Mucosa of descending colon (tissue), 3 donors: ENCODE data around the gene CEACAM7. TPM values are rescaled to one million over a fixed set of nuclear protein-coding genes. Genes with fewer than 3 reads are reported as not detected.

Source experiments
- ATAC-seq: fragments of 200-7000 bp; cut with Tn5 transposase; one replicate; pipeline ENCODE4 v1.9.1; 2020; ENCODE audit warnings: mild to moderate bottlenecking, moderate library complexity
- DNase-seq, 3 donors: peaks; one replicate each; pipeline ENCODE4 v3.0.0-alpha.2; 2020
- H3K36me3 ChIP-seq: fragments of 200-600 bp; one replicate; pipeline ENCODE4 v1.8.0; 2021; ENCODE audit warnings: low read depth, mild to moderate bottlenecking
- H3K4me1 ChIP-seq: fragments of 200-600 bp; one replicate; pipeline ENCODE4 v1.8.0; 2021; ENCODE audit warnings: low read depth, mild to moderate bottlenecking
- H3K4me3 ChIP-seq: fragments of 200-600 bp; one replicate; pipeline ENCODE4 v1.8.0; 2021; ENCODE audit warnings: mild to moderate bottlenecking
- H3K9me3 ChIP-seq: fragments of 200-600 bp; one replicate; pipeline ENCODE4 v1.8.0; 2021; ENCODE audit warnings: mild to moderate bottlenecking
- CTCF ChIP-seq: fragments of 200-600 bp; IDR thresholded peaks from one replicate; pipeline ENCODE4 v1.8.0; 2022; ENCODE audit warnings: antibody characterized with exemption, mild to moderate bottlenecking
- intact Hi-C, 2 donors: fragments of 100-400 bp; cut with DNase I in 1 of 2; cut with micrococcal nuclease in 1 of 2; formaldehyde crosslinking; loops; one replicate each; pipeline versions ENCODE4 v1.11.0 to v1.11.1; 2022; cut with DNase I, micrococcal nuclease
- long read RNA-seq, 2 donors: library from polyadenylated mRNA; unstranded; transcript quantifications; one replicate each; pipeline ENCODE4 v2.0.0, GENCODE V29; 2019 to 2021
- total RNA-seq, 3 donors: library from RNA; stranded (reverse); fragmentation: NEBNext Ultra II Directional in 2 of 3; extraction: Animal tissue kit (Norgen Biotek cat#: 25700) in 2 of 3; gene quantifications; one replicate each; pipeline versions ENCODE4 v1.2.1 to v1.2.4, GENCODE V29; 2021 to 2023
- donor health status: DM: no; HTN: no; CAD: no; lungs with moderate emphysema.
- donor health status: DM: no; HTN: no; CAD: no.
- donor health status: DM: no; HTN: yes; CAD: no.

CEACAM7 gene
- 1,000 to 10,000 TPM in 2 of 3 donors, 100 to 1,000 TPM in 1; 753 to 3,639 (median 2,117) TPM for total RNA-seq
- long read RNA-seq, donor 1, transcript CEACAM7-201 (5 exons, 2,489 nt): minor isoform, 174 of 1,153 reads
- long read RNA-seq, donor 1, transcript CEACAM7-202 (5 exons, 1,236 nt): major isoform, 790 of 1,153 reads
- long read RNA-seq, donor 1, partial matches to known transcripts: 142 of 1,153 reads
- long read RNA-seq, donor 1, other reads (novel, unspliced or antisense): 47 of 1,153 reads
- long read RNA-seq, donor 2, transcript CEACAM7-201 (5 exons, 2,489 nt): minor isoform, 132 of 1,137 reads
- long read RNA-seq, donor 2, transcript CEACAM7-202 (5 exons, 1,236 nt): major isoform, 603 of 1,137 reads
- long read RNA-seq, donor 2, partial matches to known transcripts: 249 of 1,137 reads
- long read RNA-seq, donor 2, other reads (novel, unspliced or antisense): 153 of 1,137 reads

DNA sequence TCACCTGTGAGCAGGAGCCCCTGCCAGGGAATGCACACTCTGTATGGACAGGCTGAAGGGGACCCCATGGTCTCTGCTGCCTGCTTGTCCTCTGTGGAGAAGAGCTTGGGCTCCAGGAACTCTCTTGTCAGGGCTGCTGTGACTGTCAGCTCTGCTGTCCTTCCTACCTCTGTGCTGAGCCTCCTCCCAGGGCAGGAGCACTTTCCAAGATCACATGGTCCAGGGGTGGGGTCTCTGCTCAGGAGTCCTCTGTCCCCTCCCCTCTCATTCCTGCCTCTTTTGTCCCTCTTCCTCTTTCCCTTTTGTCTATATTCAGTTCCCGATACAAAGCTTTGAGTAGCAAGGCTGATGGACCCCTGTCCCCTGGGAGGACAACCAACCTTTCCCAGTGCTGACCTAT is at the start of gene CEACAM7:
Gene CEACAM7, minus strand, starts transcription at position 173 of the 400 bp plus-strand sequence. Its CDS starts 105 bp downstream, at position 68.
- DNase-seq: peak in 1 of 3 donors; percentile 73

GRCh38 chr19:41735071-41735600 is 47.1 kb upstream of the CEACAM7 start:
- Histone ChIP-seq H3K36me3 (no peaks in the 10 kb centered on the region), H3K4me3 (no peak overlapping the region), H3K4me1 (peaks cover 29% of the 10 kb centered on the region), H3K9me3 (no peaks in the 10 kb centered on the region)
- DNase-seq (no peak), ATAC-seq (peak; percentile 47)
- intact Hi-C loops: no loop called here
- no peak for TF ChIP-seq CTCF

More for the DNA sequence above, at the start of gene CEACAM7:
- ATAC-seq: peak; percentile 82
- Histone ChIP-seq H3K4me1 (no peaks in the 10 kb centered on the region), H3K36me3 (no peaks in the 10 kb centered on the region), H3K4me3 (no peak within 1 kb of the TSS), H3K9me3 (no peaks in the 10 kb centered on the region)
- intact Hi-C loops: no loop called here
- no peak for TF ChIP-seq CTCF

DNA sequence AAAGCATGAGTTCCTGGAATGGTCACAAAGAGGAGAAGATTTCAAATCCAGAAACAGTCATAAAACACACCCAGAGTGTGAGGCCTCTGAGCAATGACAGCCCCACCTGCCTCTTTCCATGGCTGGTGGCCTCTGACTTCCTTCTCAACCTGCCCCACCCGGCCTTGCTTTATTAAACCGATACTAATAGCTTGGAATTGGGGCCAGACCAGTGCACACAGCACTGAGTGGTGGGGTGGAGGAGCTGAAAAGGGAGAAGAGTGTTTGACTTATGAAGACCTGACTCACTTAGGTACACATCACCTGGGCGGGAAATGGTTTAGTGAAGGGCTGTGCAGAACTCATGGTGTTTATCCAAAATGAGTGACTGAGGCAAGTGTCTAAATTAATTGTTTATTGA is 46.5 kb upstream of the CEACAM7 start:
- H3K4me3 ChIP-seq: no peak overlapping the region
- H3K9me3 ChIP-seq: no peaks in the 10 kb centered on the region
- peaks cover 28% of the 10 kb centered on the region for H3K4me1 ChIP-seq
- H3K36me3 ChIP-seq: no peaks in the 10 kb centered on the region
- peak; percentile 77 to 86 (median 83) for DNase-seq
- ATAC-seq: peak; percentile 78
- intact Hi-C loops: no loop called here
- TF ChIP-seq CTCF: no peak

DNA sequence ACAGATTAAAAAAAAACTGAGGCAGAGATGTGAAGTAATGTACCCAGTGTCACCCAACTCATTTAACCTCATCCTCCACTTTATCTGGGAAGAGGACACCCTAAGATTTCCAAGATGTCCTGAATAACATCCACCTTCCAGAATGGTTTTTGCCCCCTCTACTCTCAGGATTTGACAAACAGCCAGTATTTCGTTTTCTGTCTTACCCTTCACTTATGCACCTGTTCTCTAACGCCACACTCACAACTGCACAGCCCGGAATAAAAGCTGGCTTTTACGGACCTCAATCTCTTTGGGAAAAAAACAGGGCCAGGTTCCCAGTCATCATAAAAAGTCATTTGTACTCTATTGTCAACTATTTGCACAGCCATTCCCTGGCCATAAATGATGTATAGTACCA is 46.1 kb upstream of the CEACAM7 start:
- Histone ChIP-seq H3K4me3 (no peak overlapping the region), H3K4me1 (peaks cover 32% of the 10 kb centered on the region), H3K9me3 (no peaks in the 10 kb centered on the region), H3K36me3 (no peaks in the 10 kb centered on the region)
- no peak for TF ChIP-seq CTCF
- no peak for ATAC-seq
- DNase-seq: peak in 1 of 3 donors; percentile 75
- intact Hi-C loops: no loop called here

DNA sequence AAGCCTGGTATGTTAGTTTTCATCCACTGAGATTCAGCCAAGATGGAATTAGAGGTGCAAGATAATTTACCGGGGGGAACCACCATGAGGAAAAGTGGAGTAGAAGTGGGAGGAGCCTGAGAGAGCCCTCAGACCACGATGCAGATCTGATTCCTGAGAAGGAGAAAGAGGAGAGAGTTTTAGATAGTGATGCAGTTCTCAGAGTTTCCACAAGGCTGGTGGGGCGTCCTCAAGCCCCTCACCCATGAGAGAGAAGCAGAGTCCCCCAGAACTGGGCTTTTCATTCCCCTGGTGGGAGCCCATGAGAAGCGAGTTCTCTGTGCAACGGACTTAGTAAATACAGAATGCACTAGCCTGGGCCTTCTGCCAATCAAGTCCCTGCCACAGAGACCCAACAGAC is 38.4 kb upstream of the CEACAM7 start:
- H3K36me3 ChIP-seq: no peaks in the 10 kb centered on the region
- no peak for TF ChIP-seq CTCF
- no peaks in the 10 kb centered on the region for H3K9me3 ChIP-seq
- intact Hi-C loops: no loop called here
- no peak overlapping the region for H3K4me3 ChIP-seq
- H3K4me1 ChIP-seq: peaks cover 13% of the 10 kb centered on the region
- DNase-seq (no peak), ATAC-seq (no peak)
